ENCODE results near the gene GPER1.
"Not testable (repeated sequence)": the region's sequence is repeated elsewhere in the genome, so short reads cannot be mapped to it uniquely, and the experiment has no call there.

Gene GPER1

GRCh38 chr7:1104516-1105179 lies 16.7 kb downstream of the GPER1 start:
- no peak for DNase-seq

GRCh38 chr7:1105189-1105588 lies 17.3 kb downstream of the GPER1 start:
- no peak for DNase-seq

GRCh38 chr7:1106063-1106792 lies 18.3 kb downstream of the GPER1 start:
- DNase-seq, result no peak

- no peak for DNase-seq
Measured at GRCh38 chr7:1106793-1107421, 19.0 kb downstream of the GPER1 start.

GRCh38 chr7:1108264-1108920 lies 20.5 kb downstream of the GPER1 start:
- no peak for DNase-seq

- no peak for DNase-seq
Measured at GRCh38 chr7:1109581-1110310, 21.8 kb downstream of the GPER1 start.

- no peak for DNase-seq
Measured at GRCh38 chr7:1110358-1110757, 22.4 kb downstream of the GPER1 start.

- no peak for DNase-seq
Measured at GRCh38 chr7:1111156-1111555, 23.2 kb downstream of the GPER1 start.

GRCh38 chr7:1112109-1112508 lies 24.2 kb downstream of the GPER1 start:
- DNase-seq, result no peak

GRCh38 chr7:1112625-1113547 lies 25.0 kb downstream of the GPER1 start:
- no peak for DNase-seq

GRCh38 chr7:1113548-1113885 lies 25.6 kb downstream of the GPER1 start:
- DNase-seq, result no peak

GRCh38 chr7:1114088-1114487 lies 26.2 kb downstream of the GPER1 start:
- DNase-seq, result no peak

GRCh38 chr7:1114505-1114904 lies 26.6 kb downstream of the GPER1 start:
- no peak for DNase-seq

- not testable (repeated sequence) for DNase-seq
Measured at GRCh38 chr7:1115171-1116045, 27.5 kb downstream of the GPER1 start.

GRCh38 chr7:1116383-1117008 lies 28.6 kb downstream of the GPER1 start:
- not testable (repeated sequence) for DNase-seq

GRCh38 chr7:1117321-1117928 lies 29.5 kb downstream of the GPER1 start:
- no peak for DNase-seq

- DNase-seq, result no peak
Measured at GRCh38 chr7:1119201-1119600, 31.3 kb downstream of the GPER1 start.

GRCh38 chr7:1120791-1121190 lies 32.9 kb downstream of the GPER1 start:
- DNase-seq, result no peak

GRCh38 chr7:1121476-1121875 lies 33.6 kb downstream of the GPER1 start:
- DNase-seq, result no peak
